Lower leg skin (tissue), 3 donors: ENCODE results near the gene SIGLEC8.

Source experiments
- CTCF ChIP-seq, 3 donors: fragments of 450-650 bp; IDR thresholded peaks; one replicate each; pipeline ENCODE4 v1.5.1; 2016; ENCODE audit warnings: antibody characterized with exemption in 3 of 3, mild to moderate bottlenecking in 3 of 3, moderate library complexity in 2 of 3
- POLR2A ChIP-seq, 2 donors: fragments of 450-650 bp; IDR thresholded peaks; one replicate each; pipeline ENCODE4 v1.6.1; 2016 to 2017; ENCODE audit warnings: antibody characterized with exemption in 2 of 2, mild to moderate bottlenecking in 1 of 2, moderate library complexity in 1 of 2

GRCh38 chr19:51466723-51467122 is 8.5 kb upstream of the SIGLEC8 start:
- TF ChIP-seq CTCF (IDR thresholded peaks at IDR 0.05) (no peak), POLR2A (IDR thresholded peaks at IDR 0.05) (no peak)
